ENCODE results near the gene SMIM3. TPM values are rescaled to one million over a fixed set of nuclear protein-coding genes. Genes with fewer than 3 reads are reported as not detected.
A peak's percentile ranks its signal among the peaks of the same experiment; 100 is the strongest.

SMIM3 gene
- total and polyA plus RNA-seq, 2 experiments from 2014 or later: 6.2 to 7.6 TPM

GRCh38 chr5:150780187-150780692, 1.7 kb downstream of the SMIM3 start:
- Histone ChIP-seq H4K20me1 (replicated peaks; ENCODE audit: insufficient read depth) (no peaks in the 10 kb centered on the region), H3K27ac (ENCODE audit: low read depth) (no peak overlapping the region), H3K4me1 (ENCODE audit: insufficient read depth) (peaks cover 13% of the 10 kb centered on the region), H3K27me3 (ENCODE audit: insufficient read depth) (peaks cover 17% of the 10 kb centered on the region), H2AFZ (no peak overlapping the region), H3K9me2 (ENCODE audit: insufficient read depth) (no peaks in the 10 kb centered on the region), H3K36me3 (ENCODE audit: insufficient read depth) (no peaks in the 10 kb centered on the region), H3K79me2 (replicated peaks; ENCODE audit: insufficient read depth) (peaks cover 9% of the 10 kb centered on the region; the same call in 1 of the 2 replicates), H3F3A (replicated peaks; ENCODE audit: low read depth) (no peaks in the 10 kb centered on the region), H3K4me3 (no peak overlapping the region), H3K4me2 (no peak overlapping the region)
- H3K27ac Mint-ChIP-seq: no peak overlapping the region
- ATAC-seq (no peak), DNase-seq (ENCODE audit: low spot score) (no peak)
- H3K36me3 Mint-ChIP-seq (ENCODE audit: low read depth): peaks cover 1% of the 10 kb centered on the region
- H3K27me3 Mint-ChIP-seq (ENCODE audit: insufficient read depth, low read depth, poor library complexity): peaks cover 12% of the 10 kb centered on the region
- peaks cover 38% of the 10 kb centered on the region for H3K4me1 Mint-ChIP-seq
- H3K4me3 Mint-ChIP-seq: peak overlapping the region; percentile 94; the same call in 2 of the 3 replicates
- no peak for TF ChIP-seq CREB1 (CRISPR knock-in tag; IDR thresholded peaks at IDR 0.05; ENCODE audit: low read depth)
- no peak for TF ChIP-seq ZNF462 (CRISPR knock-in tag; IDR thresholded peaks at IDR 0.05)
- TF ChIP-seq REST (IDR thresholded peaks at IDR 0.05; ENCODE audit: unreplicated experiment): no peak
- TF ChIP-seq JUNB (IDR thresholded peaks at IDR 0.05; ENCODE audit: unreplicated experiment): no peak
- no peak for TF ChIP-seq CTCF (conservative IDR thresholded peaks at IDR 0.05; ENCODE audit: low read depth in 2 of 2)
- TF ChIP-seq EZH2 (IDR thresholded peaks at IDR 0.05; ENCODE audit: low read depth, unreplicated experiment): no peak
- TF ChIP-seq ZNF114 (CRISPR knock-in tag; IDR thresholded peaks at IDR 0.05): no peak
- no peak for TF ChIP-seq ETS1 (IDR thresholded peaks at IDR 0.05)
- no peak for TF ChIP-seq EZH2phosphoT487 (IDR thresholded peaks at IDR 0.05; ENCODE audit: unreplicated experiment)
- no peak for TF ChIP-seq POLR2AphosphoS5 (IDR thresholded peaks at IDR 0.05; ENCODE audit: low read depth)
- no peak for TF ChIP-seq NANOG (IDR thresholded peaks at IDR 0.05; ENCODE audit: borderline replicate concordance)
- no peak for TF ChIP-seq STAT1 (IDR thresholded peaks at IDR 0.05; ENCODE audit: unreplicated experiment)
- no peak for TF ChIP-seq ZNF331 (CRISPR knock-in tag; IDR thresholded peaks at IDR 0.05; ENCODE audit: low read depth)
- H3K9me3 Mint-ChIP-seq: no peaks in the 10 kb centered on the region

All from GM23338 (cell line).